Chondrocyte (in vitro differentiated cells): Measurements from ENCODE around the gene ZBTB7B. TPM values are rescaled to one million over a fixed set of nuclear protein-coding genes. Genes with fewer than 3 reads are reported as not detected.

Experiments used
- DNase-seq: peaks from one replicate; pipeline ENCODE4 v3.0.0; 2021; ENCODE audit warnings: mixed read lengths, low spot score
- H3K27ac Mint-ChIP-seq: one replicate; pipeline ENCODE4 v1.8.0; 2021; ENCODE audit warnings: mild to moderate bottlenecking, moderate library complexity, mixed read lengths; ENCODE audit not compliant: unreplicated experiment
- H3K27me3 Mint-ChIP-seq: 2 replicates; pipeline ENCODE4 v1.8.0; 2021; ENCODE audit warnings: low read depth, mixed read lengths
- H3K36me3 Mint-ChIP-seq: 2 replicates; pipeline ENCODE4 v1.8.0; 2021; ENCODE audit warnings: low read depth, mixed read lengths
- H3K4me1 Mint-ChIP-seq: 2 replicates; pipeline ENCODE4 v1.8.0; 2021; ENCODE audit warnings: low read depth, mild to moderate bottlenecking, mixed read lengths
- H3K4me3 Mint-ChIP-seq: one replicate; pipeline ENCODE4 v1.8.0; 2021; ENCODE audit warnings: mild to moderate bottlenecking, moderate library complexity, mixed read lengths; ENCODE audit not compliant: unreplicated experiment
- H3K9me3 Mint-ChIP-seq: 2 replicates; pipeline ENCODE4 v1.8.0; 2021; ENCODE audit warnings: low read depth, mixed read lengths
- CTCF ChIP-seq: fragments of 200-600 bp; sonication (generic); IDR thresholded peaks from 2 replicates; pipeline ENCODE4 v1.5.0; 2021; ENCODE audit warnings: antibody characterized with exemption, mild to moderate bottlenecking, moderate library complexity
- total RNA-seq: library from RNA; stranded (reverse); gene quantifications from 3 replicates; pipeline ENCODE4 v1.2.1, GENCODE V29; 2021

Gene ZBTB7B
- total RNA-seq, 1 donor from 2014 or later, result 41.1 TPM

- H3K4me3 Mint-ChIP-seq, result peak overlapping the region; percentile 79
- no peaks in the 10 kb centered on the region for H3K9me3 Mint-ChIP-seq
- peak overlapping the region; percentile 90 for H3K27ac Mint-ChIP-seq
- no peaks in the 10 kb centered on the region for H3K36me3 Mint-ChIP-seq
- H3K4me1 Mint-ChIP-seq, result peaks cover 30% of the 10 kb centered on the region
- no peak for TF ChIP-seq CTCF
- no peak for DNase-seq
- no peaks in the 10 kb centered on the region for H3K27me3 Mint-ChIP-seq
Observed at GRCh38 chr1:155049651-155050559, 47.3 kb downstream of the ZBTB7B start.

GRCh38 chr1:155050560-155051341 is 48.1 kb downstream of the ZBTB7B start, which contains the start of gene ADAM15:
ADAM15 (plus strand) TSS chr1:155051316; CDS start chr1:155051387, 71 bp downstream.
- H3K27me3 Mint-ChIP-seq, result no peaks in the 10 kb centered on the region
- TF ChIP-seq CTCF, result peak; percentile 100
- peaks cover 2% of the 10 kb centered on the region for H3K36me3 Mint-ChIP-seq
- H3K4me3 Mint-ChIP-seq, result peak within 1 kb of the TSS; percentile 79
- peaks cover 27% of the 10 kb centered on the region for H3K4me1 Mint-ChIP-seq
- H3K27ac Mint-ChIP-seq, result peak within 1 kb of the TSS; percentile 90
- H3K9me3 Mint-ChIP-seq, result no peaks in the 10 kb centered on the region
- DNase-seq, result no peak

GRCh38 chr1:155051342-155051776 is 48.8 kb downstream of the ZBTB7B start:
- Mint-ChIP-seq H3K9me3 (no peaks in the 10 kb centered on the region), H3K27me3 (no peaks in the 10 kb centered on the region), H3K4me1 (peaks cover 27% of the 10 kb centered on the region), H3K27ac (peak overlapping the region; percentile 63), H3K4me3 (peak overlapping the region; percentile 79), H3K36me3 (peaks cover 5% of the 10 kb centered on the region)
- no peak for DNase-seq
- TF ChIP-seq CTCF, result no peak

- peaks cover 5% of the 10 kb centered on the region for H3K36me3 Mint-ChIP-seq
- H3K9me3 Mint-ChIP-seq, result no peaks in the 10 kb centered on the region
- DNase-seq, result no peak
- no peaks in the 10 kb centered on the region for H3K27me3 Mint-ChIP-seq
- peaks cover 27% of the 10 kb centered on the region for H3K4me1 Mint-ChIP-seq
- H3K4me3 Mint-ChIP-seq, result peak overlapping the region; percentile 79
- peak overlapping the region; percentile 68 for H3K27ac Mint-ChIP-seq
- TF ChIP-seq CTCF, result no peak
Observed at GRCh38 chr1:155051777-155052398, 49.3 kb downstream of the ZBTB7B start.
